HL-60 (cell line): ENCODE data around the gene KCTD16.

Source experiments
- DNase-seq, 2 experiments: peaks; one replicate each; pipeline ENCODE4 v3.0.0-alpha.2; 2010 to 2020; ENCODE audit warnings: low read depth in 1 of 2, low spot score in 1 of 2
- H3K27ac ChIP-seq: fragments of 250-450 bp; sonication (Bioruptor Pico); replicated peaks from 2 replicates; pipeline ENCODE4 v1.5.1; 2020; ENCODE audit warnings: mild to moderate bottlenecking, moderate library complexity
- H3K27me3 ChIP-seq: fragments of 250-450 bp; sonication (Bioruptor Pico); 2 replicates; pipeline ENCODE4 v1.5.1; 2021; ENCODE audit warnings: mild to moderate bottlenecking, moderate library complexity; ENCODE audit not compliant: insufficient read depth, poor library complexity, severe bottlenecking
- H3K4me3 ChIP-seq: replicated peaks from 2 replicates; pipeline ENCODE4 v1.5.1; 2011; ENCODE audit warnings: mild to moderate bottlenecking, control low read depth, low read length; ENCODE audit not compliant: insufficient read depth
- GABPA ChIP-seq: IDR thresholded peaks from 2 replicates; pipeline ENCODE4 v1.6.1; 2012; ENCODE audit warnings: low read depth
- POLR2AphosphoS5 ChIP-seq: IDR thresholded peaks from 2 replicates; pipeline ENCODE4 v1.6.1; 2012; ENCODE audit warnings: low read depth
- REST ChIP-seq: IDR thresholded peaks from 2 replicates; pipeline ENCODE4 v1.6.1; 2012; ENCODE audit warnings: low read depth; ENCODE audit not compliant: insufficient replicate concordance
- SPI1 ChIP-seq: IDR thresholded peaks from 2 replicates; pipeline ENCODE4 v1.6.1; 2012; ENCODE audit warnings: low read depth, mild to moderate bottlenecking, borderline replicate concordance
- TF ChIP-seq, protein P1 (sequence below): IDR thresholded peaks from one replicate; pipeline ENCODE4 v1.5.1; 2011; ENCODE audit warnings: low read length, control low read depth, inconsistent platforms; ENCODE audit not compliant: insufficient read depth

KCTD16 gene

DNA sequence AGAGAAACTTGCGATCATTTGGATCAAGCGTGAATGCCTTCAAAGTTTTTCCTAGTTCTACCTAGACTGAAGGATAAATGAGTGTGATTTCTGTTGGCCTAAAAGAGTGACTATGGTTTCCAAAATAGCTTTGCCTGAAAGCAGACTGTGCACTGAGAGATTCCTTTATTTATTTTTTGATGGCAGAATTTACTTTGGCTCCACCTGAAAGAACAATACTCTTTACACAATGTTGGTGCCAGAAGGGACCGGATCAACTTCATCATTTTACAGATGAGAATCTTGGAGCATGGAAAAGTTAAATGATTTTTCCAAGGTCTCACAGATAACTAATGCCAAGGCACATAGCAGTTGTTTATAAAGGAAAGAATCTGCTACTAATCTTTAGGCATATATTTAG, 199.6 kb downstream of the KCTD16 start:
- H3K27ac ChIP-seq: no peak overlapping the region
- TF ChIP-seq POLR2AphosphoS5 (no peak), REST (no peak), GABPA (no peak), SPI1 (no peak)
- TF ChIP-seq, protein P1, sequence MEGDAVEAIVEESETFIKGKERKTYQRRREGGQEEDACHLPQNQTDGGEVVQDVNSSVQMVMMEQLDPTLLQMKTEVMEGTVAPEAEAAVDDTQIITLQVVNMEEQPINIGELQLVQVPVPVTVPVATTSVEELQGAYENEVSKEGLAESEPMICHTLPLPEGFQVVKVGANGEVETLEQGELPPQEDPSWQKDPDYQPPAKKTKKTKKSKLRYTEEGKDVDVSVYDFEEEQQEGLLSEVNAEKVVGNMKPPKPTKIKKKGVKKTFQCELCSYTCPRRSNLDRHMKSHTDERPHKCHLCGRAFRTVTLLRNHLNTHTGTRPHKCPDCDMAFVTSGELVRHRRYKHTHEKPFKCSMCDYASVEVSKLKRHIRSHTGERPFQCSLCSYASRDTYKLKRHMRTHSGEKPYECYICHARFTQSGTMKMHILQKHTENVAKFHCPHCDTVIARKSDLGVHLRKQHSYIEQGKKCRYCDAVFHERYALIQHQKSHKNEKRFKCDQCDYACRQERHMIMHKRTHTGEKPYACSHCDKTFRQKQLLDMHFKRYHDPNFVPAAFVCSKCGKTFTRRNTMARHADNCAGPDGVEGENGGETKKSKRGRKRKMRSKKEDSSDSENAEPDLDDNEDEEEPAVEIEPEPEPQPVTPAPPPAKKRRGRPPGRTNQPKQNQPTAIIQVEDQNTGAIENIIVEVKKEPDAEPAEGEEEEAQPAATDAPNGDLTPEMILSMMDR: no peak
- no peak for DNase-seq
- H3K27me3 ChIP-seq: no peaks in the 10 kb centered on the region
- H3K4me3 ChIP-seq: no peak overlapping the region

GRCh38 chr5:144374637-144375036, 204.0 kb downstream of the KCTD16 start:
- no peak overlapping the region for H3K27ac ChIP-seq
- no peak overlapping the region for H3K4me3 ChIP-seq
- H3K27me3 ChIP-seq: no peaks in the 10 kb centered on the region
- no peak for DNase-seq
- no peak for TF ChIP-seq SPI1
- TF ChIP-seq, protein P1: no peak
- no peak for TF ChIP-seq REST
- TF ChIP-seq POLR2AphosphoS5: no peak
- no peak for TF ChIP-seq GABPA

DNA sequence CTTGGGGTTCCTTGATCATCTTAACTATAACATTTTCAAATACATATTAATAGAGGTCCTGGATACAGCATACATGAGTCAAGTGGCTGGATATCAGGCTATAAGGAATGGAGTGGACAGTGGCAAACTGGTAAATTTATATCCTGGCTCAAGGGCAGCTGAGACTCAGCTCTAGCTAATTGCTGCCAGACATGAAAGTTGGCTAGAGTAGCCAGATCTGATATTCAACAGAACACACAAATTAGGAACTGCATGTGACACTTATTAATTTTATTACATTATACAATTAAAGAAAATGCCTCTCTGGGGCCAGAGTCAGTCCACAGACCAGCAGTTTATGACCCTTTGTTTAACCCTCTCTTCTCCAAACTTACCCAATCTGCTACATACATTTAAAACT, 206.5 kb downstream of the KCTD16 start:
- DNase-seq: no peak
- no peak overlapping the region for H3K4me3 ChIP-seq
- H3K27me3 ChIP-seq: no peaks in the 10 kb centered on the region
- TF ChIP-seq REST: no peak
- H3K27ac ChIP-seq: no peak overlapping the region

DNA sequence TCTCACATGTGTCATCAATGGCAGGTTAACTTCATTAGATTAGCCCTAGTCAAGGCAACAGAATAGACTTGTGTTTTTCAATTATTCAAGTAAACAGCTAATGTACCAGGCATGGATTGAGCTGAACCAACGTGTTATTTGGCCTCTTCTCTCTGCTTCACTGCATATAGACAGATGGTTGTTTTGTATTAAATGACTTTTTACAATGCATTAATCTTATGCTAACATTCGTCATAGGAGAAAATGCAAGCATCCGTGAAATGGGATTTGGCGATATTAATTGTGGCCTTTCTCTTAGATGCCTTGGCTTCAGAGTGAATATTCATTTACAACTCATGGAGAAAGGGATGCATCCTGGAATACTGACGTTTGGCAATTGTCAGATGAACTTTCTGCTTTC, 208.0 kb downstream of the KCTD16 start:
- TF ChIP-seq GABPA: no peak
- TF ChIP-seq REST: no peak
- TF ChIP-seq SPI1: no peak
- no peak for TF ChIP-seq POLR2AphosphoS5
- TF ChIP-seq, protein P1: no peak
- Histone ChIP-seq H3K27me3 (no peaks in the 10 kb centered on the region), H3K4me3 (no peak overlapping the region), H3K27ac (no peak overlapping the region)
- no peak for DNase-seq
